BE2C (cell line): ENCODE data around the gene ACSF2.

Experiments used
- DNase-seq: peaks from one replicate; pipeline ENCODE4 v3.0.0-alpha.2; 2020
- H3K27me3 ChIP-seq: fragments of 250-450 bp; sonication (Bioruptor Pico); 2 replicates; pipeline ENCODE4 v1.5.1; 2020; ENCODE audit warnings: mild to moderate bottlenecking
- H3K36me3 ChIP-seq: fragments of 250-450 bp; sonication (Bioruptor Pico); 2 replicates; pipeline ENCODE4 v1.5.1; 2020; ENCODE audit warnings: mild to moderate bottlenecking
- H3K4me1 ChIP-seq: fragments of 250-450 bp; sonication (Bioruptor Pico); 2 replicates; pipeline ENCODE4 v1.5.1; 2020
- H3K4me3 ChIP-seq: 2 replicates; pipeline ENCODE4 v1.5.1; 2011; ENCODE audit warnings: low read depth, low read length
- H3K9me3 ChIP-seq: fragments of 250-450 bp; sonication (Bioruptor Pico); 2 replicates; pipeline ENCODE4 v1.5.1; 2020
- CTCF ChIP-seq: IDR thresholded peaks from 2 replicates; pipeline ENCODE4 v1.5.1; 2012; ENCODE audit warnings: mild to moderate bottlenecking, low read depth, low read length

The ACSF2 gene

GRCh38 chr17:50480854-50481490 lies 55.0 kb downstream of the ACSF2 start:
- no peak for DNase-seq
- no peaks in the 10 kb centered on the region for H3K4me1 ChIP-seq
- no peak for TF ChIP-seq CTCF
- no peaks in the 10 kb centered on the region for H3K9me3 ChIP-seq
- H3K4me3 ChIP-seq = no peak overlapping the region
- H3K27me3 ChIP-seq = no peaks in the 10 kb centered on the region
- H3K36me3 ChIP-seq = peaks cover 22% of the 10 kb centered on the region

DNA sequence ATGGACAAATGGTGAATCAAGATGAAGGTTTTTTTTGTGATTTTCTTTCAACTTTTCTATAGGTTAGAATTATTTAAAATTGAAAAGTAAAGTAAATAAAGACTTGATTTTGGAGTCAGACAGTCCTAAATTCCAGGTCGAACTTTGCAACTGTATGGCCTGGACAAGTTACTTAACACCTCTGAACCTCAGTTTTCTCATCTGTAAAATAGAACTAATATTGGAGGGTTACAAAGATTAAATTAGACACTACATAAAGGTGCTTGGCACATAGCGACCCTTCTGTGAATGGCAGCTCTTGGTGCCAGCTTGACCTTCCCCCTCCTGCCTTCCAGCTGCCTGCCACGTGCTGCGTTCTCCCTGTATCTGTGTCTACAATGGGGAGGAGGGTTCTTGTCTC lies 55.6 kb downstream of the ACSF2 start:
- Histone ChIP-seq H3K9me3 (no peaks in the 10 kb centered on the region), H3K27me3 (no peaks in the 10 kb centered on the region), H3K4me3 (no peak overlapping the region), H3K36me3 (peaks cover 22% of the 10 kb centered on the region), H3K4me1 (no peaks in the 10 kb centered on the region)
- TF ChIP-seq CTCF = no peak
- DNase-seq = no peak

GRCh38 chr17:50482110-50482509 lies 56.1 kb downstream of the ACSF2 start:
- H3K9me3 ChIP-seq = no peaks in the 10 kb centered on the region
- H3K4me1 ChIP-seq = no peaks in the 10 kb centered on the region
- DNase-seq = no peak
- no peak for TF ChIP-seq CTCF
- H3K27me3 ChIP-seq = no peaks in the 10 kb centered on the region
- peaks cover 22% of the 10 kb centered on the region for H3K36me3 ChIP-seq
- H3K4me3 ChIP-seq = no peak overlapping the region

- Histone ChIP-seq H3K4me3 (no peak overlapping the region), H3K36me3 (peaks cover 22% of the 10 kb centered on the region), H3K27me3 (no peaks in the 10 kb centered on the region), H3K4me1 (no peaks in the 10 kb centered on the region), H3K9me3 (no peaks in the 10 kb centered on the region)
- peak; percentile 86 for DNase-seq
- peak; percentile 96 for TF ChIP-seq CTCF
Observed at GRCh38 chr17:50482516-50482915, 56.5 kb downstream of the ACSF2 start.

GRCh38 chr17:50483266-50483665 lies 57.2 kb downstream of the ACSF2 start:
- no peak for TF ChIP-seq CTCF
- no peak overlapping the region for H3K4me3 ChIP-seq
- H3K36me3 ChIP-seq = peaks cover 22% of the 10 kb centered on the region
- no peaks in the 10 kb centered on the region for H3K4me1 ChIP-seq
- no peaks in the 10 kb centered on the region for H3K27me3 ChIP-seq
- no peaks in the 10 kb centered on the region for H3K9me3 ChIP-seq
- DNase-seq = no peak

- DNase-seq = no peak
- H3K9me3 ChIP-seq = no peaks in the 10 kb centered on the region
- H3K4me1 ChIP-seq = no peaks in the 10 kb centered on the region
- no peaks in the 10 kb centered on the region for H3K27me3 ChIP-seq
- no peak overlapping the region for H3K4me3 ChIP-seq
- TF ChIP-seq CTCF = no peak
- peaks cover 22% of the 10 kb centered on the region for H3K36me3 ChIP-seq
Observed at GRCh38 chr17:50484386-50485155, 58.6 kb downstream of the ACSF2 start.
